Measurements from ENCODE around the gene S100A13.
"Not testable (repeated sequence)": the region's sequence is repeated elsewhere in the genome, so short reads cannot be mapped to it uniquely, and the experiment has no call there.

Gene S100A13

GRCh38 chr1:153602749-153603148, 24.6 kb downstream of the S100A13 start:
- DNase-seq, result no peak

GRCh38 chr1:153599847-153600246, 27.5 kb downstream of the S100A13 start:
- no peak for DNase-seq

GRCh38 chr1:153598309-153599172, 28.8 kb downstream of the S100A13 start:
- DNase-seq, result no peak

GRCh38 chr1:153597206-153597605, 30.1 kb downstream of the S100A13 start:
- DNase-seq, result no peak

- no peak for DNase-seq
Observed at GRCh38 chr1:153592748-153593147, 34.6 kb downstream of the S100A13 start.

GRCh38 chr1:153588482-153588881, 38.8 kb downstream of the S100A13 start:
- DNase-seq, result no peak

GRCh38 chr1:153588033-153588432, 39.3 kb downstream of the S100A13 start:
- DNase-seq, result not testable (repeated sequence)

GRCh38 chr1:153587314-153587713, 40.0 kb downstream of the S100A13 start:
- no peak for DNase-seq

- no peak for DNase-seq
Observed at GRCh38 chr1:153586347-153586746, 41.0 kb downstream of the S100A13 start.

- DNase-seq, result no peak
Observed at GRCh38 chr1:153585006-153585405, 42.3 kb downstream of the S100A13 start.

GRCh38 chr1:153583976-153584375, 43.3 kb downstream of the S100A13 start:
- no peak for DNase-seq

- DNase-seq, result not testable (repeated sequence)
Observed at GRCh38 chr1:153583514-153583913, 43.8 kb downstream of the S100A13 start.

- DNase-seq, result not testable (repeated sequence)
Observed at GRCh38 chr1:153582836-153583235, 44.5 kb downstream of the S100A13 start.

- no peak for DNase-seq
Observed at GRCh38 chr1:153578936-153579335, 48.4 kb downstream of the S100A13 start.

GRCh38 chr1:153578490-153578889, 48.8 kb downstream of the S100A13 start:
- DNase-seq, result no peak

GRCh38 chr1:153577624-153578051, 49.7 kb downstream of the S100A13 start:
- no peak for DNase-seq

- no peak for DNase-seq
Observed at GRCh38 chr1:153577138-153577537, 50.2 kb downstream of the S100A13 start.

- DNase-seq, result not testable (repeated sequence)
Observed at GRCh38 chr1:153575497-153575896, 51.8 kb downstream of the S100A13 start.

GRCh38 chr1:153575081-153575491, 52.2 kb downstream of the S100A13 start:
- not testable (repeated sequence) for DNase-seq

- no peak for DNase-seq
Observed at GRCh38 chr1:153573351-153573750, 54.0 kb downstream of the S100A13 start.

- DNase-seq, result peak; percentile 30
Observed at GRCh38 chr1:153572569-153573015, 54.7 kb downstream of the S100A13 start.

- no peak for DNase-seq
Observed at GRCh38 chr1:153571706-153572105, 55.6 kb downstream of the S100A13 start.

- no peak for DNase-seq
Observed at GRCh38 chr1:153570874-153571273, 56.4 kb downstream of the S100A13 start.

GRCh38 chr1:153569465-153569864, 57.8 kb downstream of the S100A13 start:
- no peak for DNase-seq

Measured in central memory CD4-positive, alpha-beta T cell (primary cell).